HG03139 (cell line): ENCODE measurements around the gene STS.
"Not testable (repeated sequence)": the region's sequence is repeated elsewhere in the genome, so short reads cannot be mapped to it uniquely, and the experiment has no call there.

Experiments used
- ATAC-seq: cut with Tn5 transposase; IDR thresholded peaks from one replicate; pipeline ENCODE4 v1.9.1; 2021; ENCODE audit not compliant: unreplicated experiment

Gene STS

GRCh38 chrX:7170898-7171297, 23.4 kb downstream of the STS start:
- no peak for ATAC-seq

DNA sequence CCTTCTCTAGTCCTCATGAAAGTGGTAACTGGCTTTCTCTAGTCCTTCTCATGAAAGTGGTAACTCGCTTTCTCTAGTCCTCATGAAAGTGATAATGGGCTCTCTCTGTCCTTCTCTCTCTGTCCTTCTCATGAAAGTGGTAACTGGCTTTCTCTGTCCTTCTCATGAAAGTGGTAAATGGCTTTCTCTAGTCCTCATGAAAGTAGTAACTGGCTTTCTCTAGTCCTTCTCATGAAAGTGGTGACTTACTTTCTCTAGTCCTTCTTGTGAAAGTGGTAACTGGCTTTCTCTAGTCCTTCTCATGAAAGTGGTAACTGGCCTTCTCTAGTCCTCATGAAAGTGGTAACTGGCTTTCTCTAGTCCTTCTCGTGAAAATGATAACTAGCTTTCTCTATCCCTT, 31.3 kb downstream of the STS start:
- not testable (repeated sequence) for ATAC-seq

DNA sequence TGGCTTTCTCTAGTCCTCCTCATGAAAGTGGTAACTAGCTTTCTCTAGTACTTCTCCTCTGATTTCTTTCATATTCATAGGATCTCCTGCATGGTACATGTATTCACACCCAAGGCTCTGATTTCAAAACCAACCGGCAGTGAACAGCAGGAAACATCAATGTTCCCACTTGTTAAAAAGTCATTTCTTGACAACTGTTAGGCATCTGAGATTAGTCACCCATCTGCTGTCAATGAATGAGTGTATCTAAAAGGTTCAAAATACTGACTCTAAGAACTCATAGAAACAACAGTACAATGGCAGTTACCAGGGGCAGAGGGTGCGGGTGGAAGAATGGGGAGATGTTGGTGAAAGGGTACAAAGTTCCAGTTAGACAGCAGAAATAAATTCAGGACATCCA, 31.9 kb downstream of the STS start:
- ATAC-seq: no peak

DNA sequence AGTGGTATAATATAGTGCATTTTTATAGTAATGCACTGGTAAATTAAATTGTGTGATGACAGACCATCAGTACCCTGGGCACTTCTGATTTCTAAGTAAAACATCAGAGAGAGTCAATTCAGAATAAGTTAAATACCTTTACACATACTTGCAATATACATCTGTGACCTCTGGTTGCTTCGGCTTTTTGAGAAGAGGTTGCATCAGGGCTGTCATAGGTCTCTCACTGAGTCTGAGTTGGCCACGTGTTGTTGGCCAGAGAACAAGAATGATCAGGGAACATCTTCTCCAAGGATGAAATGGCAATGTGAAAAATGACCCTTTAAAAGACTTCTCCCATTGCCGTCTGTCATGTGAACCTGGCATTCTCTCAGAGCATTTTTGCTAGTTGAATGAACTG, 37.3 kb downstream of the STS start:
- no peak for ATAC-seq

DNA sequence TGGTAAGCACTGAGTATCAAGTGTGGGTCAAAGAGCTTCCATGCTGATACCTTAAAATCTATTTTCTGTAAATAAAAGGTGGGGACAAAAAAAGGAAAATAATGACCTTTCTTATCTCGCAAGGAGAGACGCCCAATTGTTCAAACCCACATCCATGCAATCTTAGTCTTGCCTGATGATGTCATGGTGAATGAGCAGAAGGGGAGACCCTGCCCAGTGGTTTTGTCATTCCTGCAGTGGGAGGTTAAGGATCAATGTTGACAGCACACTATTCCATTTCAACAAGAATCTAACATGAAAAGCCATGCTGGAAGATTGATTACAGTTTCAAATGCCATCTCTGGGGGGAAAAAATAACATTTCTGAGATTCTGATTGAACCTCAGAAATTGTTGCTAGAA, 41.2 kb downstream of the STS start:
- no peak for ATAC-seq

- no peak for ATAC-seq
These were observed 42.6 kb downstream of the STS start for GRCh38 chrX:7190157-7190556.

DNA sequence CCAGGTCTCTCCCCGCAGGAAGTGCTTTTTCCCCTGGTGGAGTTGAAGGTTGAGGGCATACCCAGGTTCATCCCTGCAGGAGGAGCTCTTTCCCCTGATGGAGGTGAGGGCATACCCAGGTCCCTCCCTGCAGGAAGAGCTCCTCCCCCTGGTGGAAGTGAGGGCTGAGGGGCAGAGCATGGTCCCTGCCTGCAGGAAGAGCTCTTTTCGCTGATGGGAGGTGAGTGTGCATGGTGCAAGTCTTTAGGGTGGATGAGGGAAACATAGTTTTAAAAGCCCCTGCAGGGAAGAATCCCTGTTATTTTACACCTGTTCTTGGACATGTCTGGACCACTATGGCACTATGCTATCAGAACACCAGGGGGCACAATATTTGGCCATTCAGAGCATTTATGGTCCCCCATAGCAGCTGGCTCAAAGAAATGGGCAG, 44.2 kb downstream of the STS start:
- ATAC-seq: no peak

- no peak for ATAC-seq
These were observed 45.4 kb downstream of the STS start for GRCh38 chrX:7192871-7193270.

GRCh38 chrX:7194606-7195005, 47.1 kb downstream of the STS start:
- ATAC-seq: no peak
